ENCODE data around the gene GJC2.

The GJC2 gene

DNA sequence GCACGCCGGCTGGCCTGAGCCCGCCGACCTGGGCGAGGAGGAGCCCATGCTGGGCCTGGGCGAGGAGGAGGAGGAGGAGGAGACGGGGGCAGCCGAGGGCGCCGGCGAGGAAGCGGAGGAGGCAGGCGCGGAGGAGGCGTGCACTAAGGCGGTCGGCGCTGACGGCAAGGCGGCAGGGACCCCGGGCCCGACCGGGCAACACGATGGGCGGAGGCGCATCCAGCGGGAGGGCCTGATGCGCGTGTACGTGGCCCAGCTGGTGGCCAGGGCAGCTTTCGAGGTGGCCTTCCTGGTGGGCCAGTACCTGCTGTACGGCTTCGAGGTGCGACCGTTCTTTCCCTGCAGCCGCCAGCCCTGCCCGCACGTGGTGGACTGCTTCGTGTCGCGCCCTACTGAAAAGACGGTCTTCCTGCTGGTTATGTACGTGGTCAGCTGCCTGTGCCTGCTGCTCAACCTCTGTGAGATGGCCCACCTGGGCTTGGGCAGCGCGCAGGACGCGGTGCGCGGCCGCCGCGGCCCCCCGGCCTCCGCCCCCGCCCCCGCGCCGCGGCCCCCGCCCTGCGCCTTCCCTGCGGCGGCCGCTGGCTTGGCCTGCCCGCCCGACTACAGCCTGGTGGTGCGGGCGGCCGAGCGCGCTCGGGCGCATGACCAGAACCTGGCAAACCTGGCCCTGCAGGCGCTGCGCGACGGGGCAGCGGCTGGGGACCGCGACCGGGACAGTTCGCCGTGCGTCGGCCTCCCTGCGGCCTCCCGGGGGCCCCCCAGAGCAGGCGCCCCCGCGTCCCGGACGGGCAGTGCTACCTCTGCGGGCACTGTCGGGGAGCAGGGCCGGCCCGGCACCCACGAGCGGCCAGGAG, 8.6 kb downstream of the GJC2 start:
- Histone ChIP-seq H2BK12ac (ENCODE audit: low read length) (no peak overlapping the region), H3K4me2 (ENCODE audit: low read length) (no peak overlapping the region), H2AFZ (ENCODE audit: insufficient read depth, low read length, poor library complexity) (no peak overlapping the region), H4K12ac (ENCODE audit: low read depth, low read length) (no peak overlapping the region), H3K9me3 (ENCODE audit: insufficient read depth, low read depth, low read length) (no peaks in the 10 kb centered on the region), H3K18ac (ENCODE audit: low read length) (no peak overlapping the region), H3K23ac (ENCODE audit: low read length) (no peak overlapping the region), H3K27ac (ENCODE audit: low read depth, low read length) (no peak overlapping the region), H2BK120ac (ENCODE audit: insufficient read depth, low read length, poor library complexity) (no peak overlapping the region), H3K79me1 (ENCODE audit: low read length) (peaks cover 12% of the 10 kb centered on the region), H3K4me3 (ENCODE audit: low read depth, low read length) (no peak overlapping the region), H3K4me1 (ENCODE audit: control insufficient read depth in 1 of 2, insufficient read depth in 2 of 2, low read length in 2 of 2) (peaks cover 10 to 13% of the 10 kb centered on the region in 2 experiments), H4K8ac (ENCODE audit: low read depth, low read length) (no peak overlapping the region), H2AK5ac (ENCODE audit: low read length) (no peak overlapping the region), H3K79me2 (ENCODE audit: control insufficient read depth, insufficient read depth, low read length, poor library complexity) (peaks cover 2% of the 10 kb centered on the region), H4K91ac (ENCODE audit: low read depth, low read length) (no peak overlapping the region), H3K27me3 (ENCODE audit: insufficient read depth, low read length) (no peaks in the 10 kb centered on the region), H2BK5ac (ENCODE audit: low read depth, low read length, poor library complexity) (no peak overlapping the region), H3K36me3 (ENCODE audit: control insufficient read depth in 1 of 2, insufficient read depth in 2 of 2, low read length in 2 of 2) (no peaks in the 10 kb centered on the region), H3K4ac (ENCODE audit: low read depth, low read length) (no peak overlapping the region), H3K9ac (ENCODE audit: low read length) (no peak overlapping the region), H3K14ac (ENCODE audit: low read length) (no peak overlapping the region)
- WGBS (ENCODE audit: extremely low coverage, insufficient coverage, insufficient read length), result no CpG with 5 or more reads among the region's 98 CpGs
- no peak for DNase-seq

DNA sequence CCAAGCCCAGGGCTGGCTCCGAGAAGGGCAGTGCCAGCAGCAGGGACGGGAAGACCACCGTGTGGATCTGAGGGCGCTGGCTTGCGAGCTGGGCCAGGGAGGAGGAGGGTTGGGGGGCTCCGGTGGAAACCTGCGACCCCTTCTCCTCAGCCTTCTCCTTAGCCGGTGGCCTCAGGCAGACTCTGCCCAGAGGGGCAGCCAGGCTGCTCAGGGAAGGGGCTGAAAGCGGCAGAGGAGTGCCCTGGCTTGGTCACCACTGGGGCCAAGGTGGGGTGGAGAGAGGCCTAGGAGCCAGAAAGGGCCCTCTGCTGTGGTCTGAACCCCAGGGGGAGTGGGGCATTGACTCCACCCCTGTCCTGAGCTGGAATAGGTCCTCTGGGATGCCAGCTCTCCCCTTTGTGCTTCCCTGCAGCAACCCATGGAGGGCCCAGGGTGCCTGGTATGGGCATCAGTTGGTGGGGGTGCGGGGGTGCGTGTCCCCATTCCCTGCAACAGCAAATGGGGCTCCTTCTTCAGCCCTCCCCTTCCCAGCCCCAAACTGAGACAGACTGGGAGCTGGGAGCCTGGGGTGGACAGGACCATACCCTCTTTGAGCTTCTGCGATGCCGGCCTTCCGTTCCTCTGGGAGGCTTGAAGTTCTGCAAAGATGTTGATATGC, 9.4 kb downstream of the GJC2 start:
- no CpG with 5 or more reads among the region's 14 CpGs for WGBS (ENCODE audit: extremely low coverage, insufficient coverage, insufficient read length)
- Histone ChIP-seq H3K79me1 (ENCODE audit: low read length) (peaks cover 12% of the 10 kb centered on the region), H3K27ac (ENCODE audit: low read depth, low read length) (no peak overlapping the region), H3K18ac (ENCODE audit: low read length) (no peak overlapping the region), H3K9me3 (ENCODE audit: insufficient read depth, low read depth, low read length) (no peaks in the 10 kb centered on the region), H4K8ac (ENCODE audit: low read depth, low read length) (no peak overlapping the region), H3K4ac (ENCODE audit: low read depth, low read length) (no peak overlapping the region), H4K91ac (ENCODE audit: low read depth, low read length) (no peak overlapping the region), H2BK120ac (ENCODE audit: insufficient read depth, low read length, poor library complexity) (no peak overlapping the region), H3K4me3 (ENCODE audit: low read depth, low read length) (no peak overlapping the region), H4K12ac (ENCODE audit: low read depth, low read length) (no peak overlapping the region), H2BK12ac (ENCODE audit: low read length) (no peak overlapping the region), H3K4me2 (ENCODE audit: low read length) (no peak overlapping the region), H3K9ac (ENCODE audit: low read length) (no peak overlapping the region), H3K27me3 (ENCODE audit: insufficient read depth, low read length) (no peaks in the 10 kb centered on the region), H2AFZ (ENCODE audit: insufficient read depth, low read length, poor library complexity) (no peak overlapping the region), H3K4me1 (ENCODE audit: control insufficient read depth in 1 of 2, insufficient read depth in 2 of 2, low read length in 2 of 2) (peaks cover 10 to 14% of the 10 kb centered on the region in 2 experiments), H2AK5ac (ENCODE audit: low read length) (no peak overlapping the region), H3K79me2 (ENCODE audit: control insufficient read depth, insufficient read depth, low read length, poor library complexity) (peaks cover 2% of the 10 kb centered on the region), H3K36me3 (ENCODE audit: control insufficient read depth in 1 of 2, insufficient read depth in 2 of 2, low read length in 2 of 2) (no peaks in the 10 kb centered on the region), H3K14ac (ENCODE audit: low read length) (no peak overlapping the region), H2BK5ac (ENCODE audit: low read depth, low read length, poor library complexity) (no peak overlapping the region), H3K23ac (ENCODE audit: low read length) (no peak overlapping the region)
- DNase-seq, result no peak

- H3K4me1 ChIP-seq (ENCODE audit: control insufficient read depth in 1 of 2, insufficient read depth in 2 of 2, low read length in 2 of 2), result peaks cover 16 to 18% of the 10 kb centered on the region in 2 experiments
- no peak overlapping the region for H4K12ac ChIP-seq (ENCODE audit: low read depth, low read length)
- H3K79me1 ChIP-seq (ENCODE audit: low read length), result peaks cover 15% of the 10 kb centered on the region
- H3K9me3 ChIP-seq (ENCODE audit: insufficient read depth, low read depth, low read length), result no peaks in the 10 kb centered on the region
- no peak overlapping the region for H2BK12ac ChIP-seq (ENCODE audit: low read length)
- no peak overlapping the region for H3K4me3 ChIP-seq (ENCODE audit: low read depth, low read length)
- H3K14ac ChIP-seq (ENCODE audit: low read length), result no peak overlapping the region
- H3K79me2 ChIP-seq (ENCODE audit: control insufficient read depth, insufficient read depth, low read length, poor library complexity), result peaks cover 4% of the 10 kb centered on the region
- WGBS (ENCODE audit: extremely low coverage, insufficient coverage, insufficient read length), result no CpG with 5 or more reads among the region's 15 CpGs
- H3K27ac ChIP-seq (ENCODE audit: low read depth, low read length), result no peak overlapping the region
- H3K9ac ChIP-seq (ENCODE audit: low read length), result no peak overlapping the region
- no peak overlapping the region for H2AK5ac ChIP-seq (ENCODE audit: low read length)
- no peak overlapping the region for H4K91ac ChIP-seq (ENCODE audit: low read depth, low read length)
- no peak for DNase-seq
- no peak overlapping the region for H3K23ac ChIP-seq (ENCODE audit: low read length)
- H2BK120ac ChIP-seq (ENCODE audit: insufficient read depth, low read length, poor library complexity), result no peak overlapping the region
- H2BK5ac ChIP-seq (ENCODE audit: low read depth, low read length, poor library complexity), result no peak overlapping the region
- no peak overlapping the region for H3K4me2 ChIP-seq (ENCODE audit: low read length)
- no peak overlapping the region for H2AFZ ChIP-seq (ENCODE audit: insufficient read depth, low read length, poor library complexity)
- no peaks in the 10 kb centered on the region for H3K27me3 ChIP-seq (ENCODE audit: insufficient read depth, low read length)
- peaks cover 0 to 4% of the 10 kb centered on the region in 2 experiments for H3K36me3 ChIP-seq (ENCODE audit: control insufficient read depth in 1 of 2, insufficient read depth in 2 of 2, low read length in 2 of 2)
- H3K18ac ChIP-seq (ENCODE audit: low read length), result no peak overlapping the region
- no peak overlapping the region for H3K4ac ChIP-seq (ENCODE audit: low read depth, low read length)
- H4K8ac ChIP-seq (ENCODE audit: low read depth, low read length), result no peak overlapping the region
These were observed 10.6 kb downstream of the GJC2 start for GRCh38 chr1:228160201-228160761.

GRCh38 chr1:228161362-228161761, 11.6 kb downstream of the GJC2 start:
- Histone ChIP-seq H2BK12ac (ENCODE audit: low read length) (no peak overlapping the region), H3K9me3 (ENCODE audit: insufficient read depth, low read depth, low read length) (no peaks in the 10 kb centered on the region), H3K9ac (ENCODE audit: low read length) (no peak overlapping the region), H3K4ac (ENCODE audit: low read depth, low read length) (no peak overlapping the region), H4K8ac (ENCODE audit: low read depth, low read length) (no peak overlapping the region), H3K23ac (ENCODE audit: low read length) (no peak overlapping the region), H3K36me3 (ENCODE audit: control insufficient read depth in 1 of 2, insufficient read depth in 2 of 2, low read length in 2 of 2) (peaks cover 0 to 4% of the 10 kb centered on the region in 2 experiments), H3K27ac (ENCODE audit: low read depth, low read length) (no peak overlapping the region), H2BK5ac (ENCODE audit: low read depth, low read length, poor library complexity) (no peak overlapping the region), H4K12ac (ENCODE audit: low read depth, low read length) (no peak overlapping the region), H3K14ac (ENCODE audit: low read length) (no peak overlapping the region), H3K18ac (ENCODE audit: low read length) (no peak overlapping the region), H2AFZ (ENCODE audit: insufficient read depth, low read length, poor library complexity) (no peak overlapping the region), H3K27me3 (ENCODE audit: insufficient read depth, low read length) (no peaks in the 10 kb centered on the region), H3K79me2 (ENCODE audit: control insufficient read depth, insufficient read depth, low read length, poor library complexity) (peaks cover 8% of the 10 kb centered on the region), H3K4me1 (ENCODE audit: control insufficient read depth in 1 of 2, insufficient read depth in 2 of 2, low read length in 2 of 2) (peaks cover 18 to 19% of the 10 kb centered on the region in 2 experiments), H3K4me2 (ENCODE audit: low read length) (no peak overlapping the region), H3K4me3 (ENCODE audit: low read depth, low read length) (peak overlapping the region; percentile 34), H4K91ac (ENCODE audit: low read depth, low read length) (no peak overlapping the region), H3K79me1 (ENCODE audit: low read length) (peaks cover 20% of the 10 kb centered on the region), H2AK5ac (ENCODE audit: low read length) (no peak overlapping the region), H2BK120ac (ENCODE audit: insufficient read depth, low read length, poor library complexity) (no peak overlapping the region)
- no peak for DNase-seq
- WGBS (ENCODE audit: extremely low coverage, insufficient coverage, insufficient read length), result no CpG with 5 or more reads among the region's 7 CpGs

Data from trophoblast cell (in vitro differentiated cells and primary cell).